22Rv1 (cell line): Measurements from ENCODE around the gene NPNT.
A peak's percentile ranks its signal among the peaks of the same experiment; 100 is the strongest.

Experiments
- H3K27ac ChIP-seq: fragments of 450-650 bp; 2 replicates; pipeline ENCODE4 v1.5.1; 2017
- CTCF ChIP-seq: fragments of 450-650 bp; IDR thresholded peaks from 2 replicates; pipeline ENCODE4 v1.5.1; 2017; ENCODE audit warnings: mild to moderate bottlenecking
- ZFX ChIP-seq: fragments of 450-650 bp; IDR thresholded peaks from 2 replicates; pipeline ENCODE4 v1.6.1; 2017; ENCODE audit warnings: antibody characterized with exemption, borderline replicate concordance

The NPNT gene

GRCh38 chr4:105900541-105900940 is 5.3 kb downstream of the NPNT start:
- no peak overlapping the region for H3K27ac ChIP-seq
- TF ChIP-seq ZFX (no peak), CTCF (no peak)

DNA sequence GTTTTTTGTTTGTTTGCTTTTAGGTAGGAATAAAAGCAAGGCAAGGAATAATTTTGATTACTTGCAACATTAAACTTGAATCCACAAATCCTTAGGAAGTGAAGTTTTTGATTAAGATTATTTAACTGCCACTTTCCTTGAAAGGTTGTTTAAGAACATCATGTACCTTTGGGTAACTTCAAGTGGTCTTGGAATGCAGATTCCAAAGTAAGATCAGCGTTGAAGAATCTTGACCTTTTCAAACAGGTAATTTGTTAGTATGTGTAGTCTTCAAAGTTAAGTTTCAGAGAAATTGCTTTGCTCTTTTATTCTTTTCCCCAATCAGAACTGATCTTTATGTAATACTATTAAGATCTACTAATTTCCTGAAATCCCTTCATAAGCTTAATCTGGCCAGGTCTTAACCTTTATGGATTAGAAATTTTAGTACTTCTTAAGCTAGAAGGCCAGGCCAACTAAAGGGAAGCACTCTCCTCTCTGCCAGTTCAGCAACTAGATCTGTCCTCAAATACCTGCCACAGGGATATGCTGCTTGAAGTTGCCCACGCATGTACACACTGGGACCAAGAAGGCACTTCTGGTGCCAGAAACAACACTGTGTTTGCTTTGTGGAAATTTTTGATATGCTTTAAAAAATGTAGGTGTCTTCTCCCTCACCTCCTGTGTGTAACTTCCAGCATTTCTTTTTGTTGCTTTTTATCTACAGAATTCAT is 7.4 kb downstream of the NPNT start:
- TF ChIP-seq CTCF (no peak), ZFX (no peak)
- no peak overlapping the region for H3K27ac ChIP-seq

DNA sequence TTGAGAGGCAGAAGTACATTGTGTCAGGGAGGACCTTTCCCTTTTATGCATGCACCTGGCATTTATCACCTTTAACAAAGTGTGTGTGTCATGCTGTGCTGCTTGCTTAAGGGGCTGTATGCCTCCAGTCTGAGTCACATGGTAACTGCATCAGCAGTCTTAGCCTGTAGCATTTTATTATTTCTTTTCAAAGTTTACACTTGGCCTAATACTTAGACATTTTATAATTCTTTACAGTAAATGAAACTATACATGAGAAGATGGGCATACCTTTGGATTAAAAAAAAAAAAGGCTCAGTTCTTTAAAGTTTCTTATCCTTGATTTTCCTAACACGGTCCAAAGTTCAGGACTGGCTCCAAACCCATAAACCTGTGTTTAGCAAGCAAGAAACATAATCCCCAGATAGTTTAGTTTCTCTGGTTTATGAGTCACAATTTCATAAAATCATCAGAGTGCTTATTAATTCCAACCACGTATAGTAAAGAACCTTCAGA is 14.6 kb downstream of the NPNT start:
- TF ChIP-seq CTCF (no peak), ZFX (no peak)
- H3K27ac ChIP-seq, result peak overlapping the region; percentile 95

GRCh38 chr4:105911426-105911825 is 16.2 kb downstream of the NPNT start:
- no peak for TF ChIP-seq CTCF
- TF ChIP-seq ZFX, result no peak
- H3K27ac ChIP-seq, result peak overlapping the region; percentile 95

DNA sequence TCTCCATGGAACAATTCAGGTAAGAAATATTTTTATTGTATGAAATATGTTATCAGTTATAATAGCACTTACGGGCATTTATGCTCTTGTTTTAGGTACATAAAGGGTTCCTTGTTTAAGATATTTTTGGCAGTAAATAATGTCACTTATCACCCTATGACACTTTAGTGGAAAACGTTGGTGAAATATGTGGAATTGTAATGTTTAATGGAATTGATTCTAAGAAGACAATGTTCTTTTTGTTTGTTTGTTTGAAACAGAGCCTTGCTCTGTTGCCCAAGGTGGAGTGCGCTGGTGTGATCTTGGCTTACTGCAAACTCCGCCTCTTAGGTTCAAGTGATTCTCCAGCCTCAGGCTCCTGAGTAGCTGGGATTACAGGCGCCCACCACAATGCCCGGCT is 17.4 kb downstream of the NPNT start:
- peak overlapping the region; percentile 95 for H3K27ac ChIP-seq
- no peak for TF ChIP-seq CTCF
- no peak for TF ChIP-seq ZFX

- H3K27ac ChIP-seq, result no peak overlapping the region
- TF ChIP-seq ZFX (no peak), CTCF (no peak)
Measured at GRCh38 chr4:105917171-105917685, 22.0 kb downstream of the NPNT start.

GRCh38 chr4:105921301-105921700 is 26.0 kb downstream of the NPNT start:
- H3K27ac ChIP-seq, result no peak overlapping the region
- TF ChIP-seq CTCF (no peak), ZFX (no peak)
